Umbilical cord (tissue), 2 donors: ENCODE results near the gene JPH4. TPM values are rescaled to one million over a fixed set of nuclear protein-coding genes. Genes with fewer than 3 reads are reported as not detected.
"Not testable (repeated sequence)": the region's sequence is repeated elsewhere in the genome, so short reads cannot be mapped to it uniquely, and the experiment has no call there.

ENCODE experiments used
- DNase-seq: peaks from one replicate; pipeline ENCODE4 v3.0.0-alpha.2; 2015; ENCODE audit warnings: low spot score
- total RNA-seq: library from RNA; depleted of rRNA; stranded (reverse); fragments of >200 nt; gene quantifications from one replicate; pipeline ENCODE4 v1.2.3, GENCODE V29; 2014; ENCODE audit warnings: low replicate concordance; ENCODE audit not compliant: insufficient read depth

JPH4 gene
- total RNA-seq, 1 donor from 2014 or later = 0.48 TPM

- no peak for DNase-seq
Observed at GRCh38 chr14:23548351-23549318, 30.0 kb downstream of the JPH4 start.

GRCh38 chr14:23547924-23548323 is 30.7 kb downstream of the JPH4 start:
- DNase-seq = no peak

- no peak for DNase-seq
Observed at GRCh38 chr14:23546450-23547035, 32.0 kb downstream of the JPH4 start.

GRCh38 chr14:23545740-23546365 is 32.7 kb downstream of the JPH4 start:
- no peak for DNase-seq

GRCh38 chr14:23544511-23545447 is 33.8 kb downstream of the JPH4 start:
- DNase-seq = no peak

GRCh38 chr14:23543403-23543802 is 35.2 kb downstream of the JPH4 start:
- no peak for DNase-seq

- no peak for DNase-seq
Observed at GRCh38 chr14:23542261-23542660, 36.3 kb downstream of the JPH4 start.

- DNase-seq = no peak
Observed at GRCh38 chr14:23540141-23540469, 38.5 kb downstream of the JPH4 start.

GRCh38 chr14:23539248-23540140 is 39.1 kb downstream of the JPH4 start:
- DNase-seq = peak; percentile 63

- DNase-seq = peak; percentile 82
Observed at GRCh38 chr14:23538785-23539184, 39.8 kb downstream of the JPH4 start.

GRCh38 chr14:23538050-23538718 is 40.4 kb downstream of the JPH4 start:
- no peak for DNase-seq

GRCh38 chr14:23537351-23538049 is 41.1 kb downstream of the JPH4 start:
- DNase-seq = peak; percentile 91

- DNase-seq = not testable (repeated sequence)
Observed at GRCh38 chr14:23536906-23537305, 41.7 kb downstream of the JPH4 start.

- no peak for DNase-seq
Observed at GRCh38 chr14:23536494-23536893, 42.1 kb downstream of the JPH4 start.

GRCh38 chr14:23535943-23536342 is 42.6 kb downstream of the JPH4 start:
- no peak for DNase-seq

- DNase-seq = no peak
Observed at GRCh38 chr14:23533652-23534435, 44.7 kb downstream of the JPH4 start.

GRCh38 chr14:23532658-23533057 is 45.9 kb downstream of the JPH4 start:
- DNase-seq = no peak

- no peak for DNase-seq
Observed at GRCh38 chr14:23531391-23531790, 47.2 kb downstream of the JPH4 start.
